ENCODE results near the gene BMPER.

- TF ChIP-seq POLR2AphosphoS5 (IDR thresholded peaks at IDR 0.05), result no peak
- TF ChIP-seq CTCF (IDR thresholded peaks at IDR 0.05), result no peak
- no peak for TF ChIP-seq POLR2A (IDR thresholded peaks at IDR 0.05)
Observed at GRCh38 chr7:34086064-34086463, 180.7 kb downstream of the BMPER start.

Data from upper lobe of left lung (tissue), 4 donors.